Ramos (cell line): ENCODE measurements around the gene SNCA.

ENCODE experiments used
- in situ Hi-C: fragments of 300-500 bp; cut with MboI; formaldehyde crosslinking; loops from one replicate; pipeline ENCODE4 v1.14.3; 2022; ENCODE audit warnings: low sequenced_read_pairs; ENCODE audit not compliant: unreplicated experiment

The SNCA gene

DNA sequence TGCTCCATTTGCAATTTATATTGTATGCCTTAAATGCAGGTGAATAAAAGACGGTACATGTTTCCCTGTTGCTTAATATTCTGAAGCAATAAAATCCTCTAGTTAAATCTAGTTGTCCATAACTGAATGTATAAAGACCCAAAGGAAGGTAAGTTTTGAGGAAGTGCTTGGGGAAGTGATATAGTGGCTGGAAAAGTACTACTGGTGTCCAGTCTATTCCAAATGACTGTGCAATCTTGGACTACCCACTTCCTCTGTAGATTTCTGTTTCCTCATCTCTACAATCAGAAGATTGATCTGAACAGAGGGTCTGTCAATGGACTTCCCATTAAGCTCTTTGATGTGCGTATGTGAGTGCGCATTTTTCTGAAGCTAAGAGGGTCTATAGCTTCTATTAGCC lies 17.0 kb downstream of the SNCA start:
- in situ Hi-C loops = no loop called here

DNA sequence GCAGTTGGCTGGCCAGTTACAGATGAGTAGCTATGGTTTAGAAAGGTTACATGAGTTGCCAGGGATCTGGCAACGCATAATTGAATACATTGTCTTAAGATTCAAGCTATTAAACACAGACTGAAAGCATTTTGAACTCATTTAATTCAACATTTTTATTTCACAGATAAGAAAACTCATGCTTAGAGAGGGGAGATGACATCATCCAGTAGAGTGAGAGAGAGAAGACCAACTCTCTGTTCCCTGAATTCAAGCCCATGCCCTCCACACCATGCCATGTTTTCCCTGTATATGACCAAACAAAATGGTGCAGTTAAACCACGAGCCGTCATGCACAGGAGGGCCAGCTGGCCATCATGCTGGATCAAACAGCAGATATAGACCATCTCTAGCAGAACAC lies 22.6 kb downstream of the SNCA start:
- in situ Hi-C loops = no loop called here

DNA sequence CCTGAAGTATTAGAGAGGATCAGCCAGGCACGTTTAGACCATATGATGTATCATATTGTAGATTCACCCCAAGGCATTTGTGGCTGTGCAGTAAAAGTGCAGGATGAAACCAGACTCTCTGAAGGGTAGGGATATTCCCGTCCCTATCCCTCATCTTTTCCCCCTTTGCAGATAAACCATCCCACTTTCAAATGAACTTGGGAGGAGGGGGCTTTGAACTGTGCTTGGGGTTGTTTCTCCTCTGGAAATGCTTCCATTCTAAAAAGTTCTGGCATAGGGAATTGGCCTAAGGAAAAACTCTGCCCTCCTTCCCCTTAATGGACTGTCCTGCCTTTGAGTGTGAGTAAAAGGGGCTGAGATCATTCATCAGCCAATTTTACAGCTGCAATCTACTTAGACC lies 23.8 kb downstream of the SNCA start:
- in situ Hi-C loops = no loop called here

DNA sequence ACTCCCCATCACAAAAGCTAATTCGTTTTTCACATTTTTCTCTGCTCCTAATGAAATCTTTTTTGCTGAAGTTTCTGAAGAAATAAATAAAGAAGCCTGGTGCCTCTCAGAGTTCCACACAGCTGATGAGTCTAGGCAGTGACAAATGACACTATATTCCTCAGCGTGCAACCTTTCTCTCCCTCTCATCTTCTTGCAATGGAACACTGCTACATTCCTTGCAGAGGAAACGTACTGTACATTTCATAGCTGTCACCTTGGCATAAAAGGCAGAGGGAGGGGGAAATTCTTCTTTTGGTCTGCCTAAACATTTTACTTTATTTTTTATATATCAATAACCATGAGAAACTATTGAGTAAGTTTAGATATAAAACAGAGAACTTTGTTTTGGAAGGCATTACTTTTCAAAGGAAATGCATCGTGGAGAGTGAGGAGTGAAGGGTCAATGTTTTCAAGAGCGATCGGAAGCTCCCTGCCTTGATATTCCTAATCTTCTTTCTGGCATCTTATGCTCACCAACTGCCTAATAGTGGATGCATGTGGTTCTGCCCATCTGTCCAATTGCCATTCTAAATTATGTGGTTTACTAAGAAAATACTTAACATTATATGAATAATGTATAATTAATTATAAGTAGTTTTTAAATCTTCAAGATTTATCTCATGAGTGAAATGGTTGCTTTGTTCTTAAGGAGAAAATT lies 29.4 kb downstream of the SNCA start:
- in situ Hi-C loops = no loop called here

DNA sequence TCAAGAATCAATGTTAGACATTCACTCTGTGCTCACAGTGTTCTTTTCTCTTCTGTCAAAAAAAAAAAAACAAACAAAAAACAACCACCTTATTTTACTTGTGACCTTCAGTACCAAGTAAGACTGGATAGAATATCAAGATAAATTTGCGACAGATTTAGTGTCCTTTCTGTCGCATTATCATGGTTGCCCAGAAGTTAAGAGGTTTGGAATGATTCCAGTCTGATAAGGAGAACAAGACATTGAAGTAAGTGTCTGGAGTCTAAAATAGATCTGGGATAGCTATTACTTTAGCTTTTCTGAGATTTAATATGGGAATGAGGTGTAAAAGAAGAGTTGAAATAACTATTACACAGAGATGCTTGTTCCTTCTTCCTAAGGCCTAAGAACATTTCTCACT lies 31.7 kb downstream of the SNCA start:
- in situ Hi-C loops = no loop called here

DNA sequence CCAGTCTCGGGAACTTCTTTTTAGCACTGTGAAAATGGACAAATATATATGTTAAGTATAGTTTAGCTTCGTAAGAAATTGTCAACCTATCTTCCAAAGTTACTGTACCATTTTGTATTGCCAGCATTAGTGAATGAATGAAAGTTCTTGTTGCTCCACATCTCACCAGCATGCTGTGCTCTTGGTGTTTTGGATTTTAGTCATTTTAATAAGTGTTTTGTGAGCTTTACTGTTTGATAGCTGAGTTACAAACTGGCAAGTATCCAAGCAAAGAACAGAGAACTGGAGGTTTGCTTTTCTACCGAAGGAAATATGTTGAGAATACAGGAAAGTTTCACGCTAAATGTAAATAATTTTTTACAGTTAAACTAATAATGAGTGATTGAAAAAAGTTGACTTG lies 33.0 kb downstream of the SNCA start:
- in situ Hi-C loops = no loop called here

DNA sequence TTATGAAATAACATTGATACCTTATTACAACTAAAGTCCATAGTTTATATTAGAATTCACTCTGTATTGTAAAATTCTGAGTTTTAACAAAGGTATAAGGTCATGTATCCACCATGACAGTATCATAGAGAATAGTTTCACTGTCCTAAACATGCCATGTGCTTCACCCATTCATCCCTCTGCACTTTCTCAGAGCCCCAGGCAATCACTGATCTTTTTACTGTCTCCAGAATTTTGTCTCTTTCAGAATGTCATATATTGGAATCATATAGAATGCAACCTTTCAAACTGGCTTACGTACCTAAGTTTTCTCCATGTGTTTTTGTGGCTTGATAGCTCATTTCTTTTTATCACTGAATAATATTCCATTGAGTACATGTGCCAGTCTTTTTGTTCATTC lies 33.9 kb downstream of the SNCA start:
- in situ Hi-C loops = no loop called here

DNA sequence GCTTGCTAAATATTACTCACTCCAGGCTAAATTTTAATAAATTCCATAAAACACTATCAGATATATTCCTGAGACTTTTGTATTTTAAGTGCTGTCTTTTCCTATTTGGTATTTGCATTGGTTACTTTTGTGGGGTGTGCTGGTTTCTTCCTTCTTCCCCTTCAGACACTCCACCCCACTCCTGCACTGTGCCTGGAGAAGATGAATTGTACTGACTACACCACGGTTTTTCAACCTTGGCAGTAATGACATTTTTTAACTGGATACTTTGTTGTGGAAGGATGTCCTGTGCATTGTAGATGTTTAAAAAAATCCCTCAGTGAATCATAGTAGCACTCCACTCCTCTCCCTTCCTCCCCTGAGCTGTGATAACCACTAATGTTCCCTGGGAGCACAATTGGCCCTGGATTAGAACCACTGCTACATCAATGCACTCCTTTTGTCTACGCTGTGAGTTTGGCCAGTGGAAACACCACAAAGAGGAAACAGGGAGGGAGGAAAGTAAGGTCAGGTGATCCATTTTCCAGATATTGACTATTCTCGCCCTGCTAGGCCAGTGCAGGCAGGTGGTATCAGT lies 36.3 kb downstream of the SNCA start:
- in situ Hi-C loops = no loop called here

DNA sequence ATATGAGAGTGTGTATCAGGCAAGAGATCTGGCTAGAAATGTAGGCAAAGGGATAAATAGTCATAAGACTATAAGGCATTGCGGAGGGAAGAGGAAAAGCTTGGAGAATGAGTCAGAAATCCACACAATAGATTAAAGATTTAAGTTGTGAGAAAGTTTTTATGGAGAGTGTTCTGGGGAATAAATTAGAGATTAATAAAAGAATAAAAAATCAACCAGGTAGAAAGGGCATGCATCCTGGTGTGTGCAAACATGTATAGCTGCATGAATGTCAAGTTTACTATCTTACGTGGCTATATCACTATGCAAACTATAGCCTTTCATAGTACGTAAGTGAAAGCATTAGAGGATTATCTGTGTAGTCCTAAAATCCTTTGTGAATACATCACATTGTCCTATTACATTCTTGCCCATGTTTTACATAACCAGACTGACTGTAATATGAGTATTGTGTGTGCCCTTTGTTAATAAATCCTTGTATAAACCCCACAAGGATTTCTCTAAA lies 36.9 kb downstream of the SNCA start:
- in situ Hi-C loops = no loop called here

DNA sequence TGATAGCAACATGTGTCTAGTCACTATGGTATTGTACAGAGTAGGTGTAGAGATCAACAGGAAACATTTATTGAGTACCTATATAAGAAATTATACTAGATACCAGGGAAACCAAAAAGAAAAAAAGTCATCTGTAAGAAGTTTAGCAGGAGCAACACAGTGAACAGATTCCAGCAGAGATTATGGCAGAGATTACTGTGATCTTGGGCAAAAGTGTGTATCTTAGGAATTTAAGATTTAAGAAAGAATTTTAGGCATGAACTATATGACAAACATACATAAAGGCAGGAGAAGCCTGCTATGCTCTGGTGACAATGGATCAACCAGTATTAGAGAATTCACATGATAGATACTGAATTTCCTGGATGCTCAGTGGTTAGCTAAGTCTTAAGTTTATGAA lies 37.9 kb downstream of the SNCA start:
- in situ Hi-C loops = no loop called here

DNA sequence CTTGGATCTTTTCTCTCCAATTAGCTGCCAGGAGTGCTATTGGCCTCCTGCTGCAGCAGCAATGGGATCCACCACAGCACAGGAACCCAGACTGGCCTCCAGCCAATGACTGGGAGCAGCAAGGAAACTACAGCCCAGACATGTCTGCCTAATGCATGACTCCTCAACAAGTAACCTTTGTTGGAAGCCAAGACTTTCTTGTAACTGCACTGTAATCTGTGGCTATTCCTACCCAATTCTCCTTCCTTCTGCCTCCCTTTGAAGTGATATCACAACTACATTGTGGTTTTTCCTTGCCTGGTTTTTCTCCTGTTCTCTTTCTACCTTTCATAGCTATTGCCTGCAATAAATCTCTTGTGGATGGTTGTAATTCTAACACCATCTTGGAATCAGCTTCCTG lies 39.8 kb downstream of the SNCA start:
- in situ Hi-C loops = no loop called here

DNA sequence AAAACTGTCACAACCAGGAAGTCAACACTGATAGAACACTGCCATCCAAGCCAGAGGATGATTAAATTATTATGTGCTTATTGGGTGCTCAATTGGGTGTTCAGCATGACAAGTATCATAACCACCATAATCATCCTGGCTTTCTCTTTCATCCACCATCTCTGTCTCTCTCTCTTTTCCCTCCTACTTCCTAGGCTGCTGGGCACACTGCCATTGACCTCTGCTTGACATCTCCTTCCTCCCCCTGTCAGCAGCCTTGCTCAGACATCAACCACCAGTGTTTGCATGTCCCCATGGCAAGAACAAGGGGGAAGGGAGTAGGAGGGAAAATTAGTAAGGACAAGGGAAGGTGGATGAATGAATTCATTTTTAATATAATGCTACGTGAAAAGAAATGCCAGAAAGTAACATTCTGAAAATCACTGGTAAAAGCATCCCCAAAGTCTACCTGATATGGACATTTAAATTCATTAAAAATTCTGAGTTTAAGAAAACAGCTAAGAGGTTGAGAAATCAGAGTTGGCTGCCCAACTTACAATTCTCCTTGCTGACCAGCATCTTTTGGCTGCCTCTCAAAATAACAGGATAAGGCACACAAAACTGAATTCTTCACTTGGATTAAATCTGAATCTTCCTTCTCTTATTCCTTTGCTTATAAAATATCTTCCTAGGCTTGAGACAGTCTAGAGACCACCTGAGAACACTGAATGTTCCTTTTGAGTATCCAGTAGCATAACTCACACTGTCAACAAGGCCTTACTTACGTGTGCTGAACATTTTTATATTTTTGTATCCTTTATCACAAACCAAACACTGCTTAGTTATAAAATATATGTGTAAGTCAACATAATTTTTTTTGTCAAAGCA lies 48.5 kb downstream of the SNCA start:
- in situ Hi-C loops = no loop called here

DNA sequence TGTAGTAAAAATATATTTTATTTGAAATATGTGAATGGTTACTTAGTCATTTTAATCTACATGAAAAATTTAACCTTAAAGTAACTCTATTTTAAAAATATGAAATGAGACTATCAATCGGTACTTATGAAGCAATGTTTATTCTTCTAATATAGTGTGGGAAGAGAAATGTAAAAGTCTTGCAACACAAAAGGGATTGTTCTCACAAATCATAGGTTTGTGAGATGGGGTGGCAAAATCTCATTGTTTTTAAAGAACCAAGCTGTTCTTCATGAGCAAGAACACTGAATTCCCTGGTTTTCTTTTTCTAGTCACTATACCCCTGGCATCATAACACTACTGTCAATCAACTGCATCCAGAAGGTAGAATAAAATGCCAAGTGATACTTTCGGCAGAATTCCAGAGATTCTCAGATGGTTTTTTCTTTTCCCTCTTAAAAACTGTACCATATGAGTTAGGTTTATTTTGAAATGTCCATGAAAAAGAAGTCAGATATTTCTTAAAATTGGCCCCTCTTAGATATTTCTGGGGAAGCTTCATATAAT lies 52.2 kb downstream of the SNCA start:
- in situ Hi-C loops = no loop called here

DNA sequence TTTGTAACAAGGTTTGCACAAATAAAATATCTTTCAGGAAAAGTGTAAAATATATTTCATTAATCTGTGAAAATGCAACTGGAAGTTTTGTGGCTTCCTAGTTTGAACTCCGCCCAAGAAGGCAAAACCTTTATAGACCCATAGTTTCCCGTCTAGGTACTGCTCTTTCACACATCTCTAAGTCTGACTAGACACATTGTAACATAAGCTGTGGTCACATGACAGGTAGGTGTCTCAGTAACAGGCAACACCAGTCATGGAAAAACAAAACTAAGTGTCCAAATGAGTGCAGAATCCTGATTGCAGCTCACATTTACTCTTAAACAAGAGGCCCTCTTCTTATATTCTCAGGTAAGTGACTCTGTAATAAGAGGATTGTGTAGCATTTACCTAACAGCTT lies 55.6 kb downstream of the SNCA start:
- in situ Hi-C loops = no loop called here

DNA sequence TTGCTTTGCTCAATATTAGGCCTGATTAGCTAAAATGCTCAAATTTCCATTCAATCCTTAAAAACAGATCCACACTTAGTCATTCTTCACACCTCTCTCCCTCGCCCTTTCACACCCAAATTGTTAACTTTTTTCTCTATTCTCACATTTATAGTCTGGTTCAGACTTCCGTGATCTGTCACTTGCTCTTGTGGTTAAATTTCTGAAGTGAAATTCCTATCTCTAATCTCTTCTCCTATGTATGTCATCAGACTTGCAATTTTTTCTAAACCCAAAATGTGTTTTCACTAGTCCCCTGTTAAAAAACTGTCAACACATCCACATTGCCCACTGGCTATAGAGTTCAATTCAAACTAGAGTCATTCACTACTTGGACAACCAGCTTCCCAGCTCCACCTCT lies 63.2 kb downstream of the SNCA start:
- in situ Hi-C loops = no loop called here

DNA sequence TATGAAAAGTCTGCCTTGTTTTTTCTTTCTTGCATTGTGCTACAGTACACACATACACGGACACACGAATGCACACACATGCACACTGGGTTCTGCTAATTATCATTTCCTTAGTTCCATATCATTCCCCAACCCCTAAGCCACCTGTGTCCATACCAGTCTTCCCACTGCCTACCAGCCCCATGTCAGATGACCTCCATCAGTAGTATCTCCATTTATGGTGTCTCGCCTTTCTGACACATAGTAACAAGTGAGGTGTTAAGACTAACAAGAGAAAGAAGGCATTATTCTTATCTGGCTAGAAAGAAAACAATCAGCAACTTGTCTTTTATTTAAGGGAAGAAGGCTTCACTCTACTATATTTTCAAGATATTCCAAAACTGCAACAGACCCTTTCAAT lies 67.1 kb downstream of the SNCA start:
- in situ Hi-C loops = no loop called here

DNA sequence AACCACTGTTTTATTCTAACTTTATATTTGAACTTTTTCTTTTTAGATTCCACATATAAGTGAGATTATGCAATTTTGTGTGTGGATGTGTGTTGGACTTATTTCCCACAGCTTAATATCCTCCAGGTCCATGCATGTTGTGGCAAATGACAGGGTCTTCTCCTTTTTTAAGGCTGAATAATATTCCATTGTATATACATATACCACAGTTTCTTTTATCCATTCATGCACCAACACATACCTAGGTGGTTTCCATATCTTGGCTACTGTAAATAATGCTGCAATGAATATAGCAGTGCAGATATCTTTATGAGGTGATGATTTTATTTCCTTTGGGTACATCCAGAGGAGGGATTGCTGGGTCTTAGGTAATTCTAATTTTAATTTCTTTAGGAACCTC lies 69.0 kb downstream of the SNCA start:
- in situ Hi-C loops = no loop called here

DNA sequence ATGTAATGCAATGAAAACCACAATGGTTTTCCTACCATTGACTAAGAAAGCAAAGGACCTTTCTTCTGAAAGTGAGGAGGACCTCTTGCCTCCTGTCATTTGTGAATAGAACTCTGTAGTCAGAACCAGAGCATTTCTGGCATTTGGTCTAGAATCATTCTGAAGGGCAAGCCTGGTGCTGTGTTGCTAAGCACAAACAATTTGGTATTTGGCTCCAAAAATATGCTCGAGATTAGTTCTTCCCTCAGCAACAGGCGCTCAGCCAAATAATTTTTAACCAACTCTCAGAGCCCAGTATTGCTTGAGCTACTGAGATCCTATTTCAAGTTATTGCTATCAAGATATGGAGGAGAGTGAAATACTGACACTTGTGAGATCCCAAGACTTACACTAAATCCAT lies 71.0 kb downstream of the SNCA start:
- in situ Hi-C loops = no loop called here

DNA sequence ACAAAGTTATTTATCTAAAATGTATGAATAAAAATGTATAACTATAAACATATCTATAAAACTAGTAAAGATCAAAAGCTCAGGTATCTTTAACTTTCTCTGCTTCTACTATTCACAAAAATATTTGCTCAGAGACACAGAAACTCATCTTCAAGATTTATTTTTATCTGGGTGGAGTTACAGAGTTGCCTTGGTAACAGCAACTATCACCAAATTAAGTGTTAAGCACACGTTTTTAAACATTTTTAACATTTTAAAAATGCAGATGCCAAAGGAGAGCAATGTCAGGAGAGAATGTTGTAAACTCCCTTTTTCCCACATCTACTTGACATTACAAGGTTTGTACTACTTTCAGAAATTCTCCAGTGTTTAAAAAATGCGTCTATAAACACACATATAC lies 71.4 kb downstream of the SNCA start:
- in situ Hi-C loops = no loop called here

DNA sequence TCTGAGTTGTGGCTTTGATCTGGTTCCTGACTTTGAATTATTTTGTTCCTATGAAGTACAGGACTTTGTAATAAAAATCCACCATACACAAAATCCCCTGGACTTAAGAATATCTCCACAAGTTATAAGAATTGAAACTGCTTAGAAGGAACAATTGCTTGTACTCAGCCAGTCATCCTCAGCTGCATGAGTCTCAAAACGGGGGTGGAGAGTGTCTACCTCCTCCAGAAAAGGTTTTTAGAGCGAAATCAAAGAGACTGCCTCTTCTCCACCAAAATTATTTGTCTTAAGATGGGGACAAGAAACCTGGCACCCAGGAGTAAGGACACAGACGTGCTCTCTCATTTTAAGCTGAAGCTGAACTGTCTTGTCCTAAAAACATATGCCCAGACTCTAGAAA lies 74.7 kb downstream of the SNCA start:
- in situ Hi-C loops = no loop called here

DNA sequence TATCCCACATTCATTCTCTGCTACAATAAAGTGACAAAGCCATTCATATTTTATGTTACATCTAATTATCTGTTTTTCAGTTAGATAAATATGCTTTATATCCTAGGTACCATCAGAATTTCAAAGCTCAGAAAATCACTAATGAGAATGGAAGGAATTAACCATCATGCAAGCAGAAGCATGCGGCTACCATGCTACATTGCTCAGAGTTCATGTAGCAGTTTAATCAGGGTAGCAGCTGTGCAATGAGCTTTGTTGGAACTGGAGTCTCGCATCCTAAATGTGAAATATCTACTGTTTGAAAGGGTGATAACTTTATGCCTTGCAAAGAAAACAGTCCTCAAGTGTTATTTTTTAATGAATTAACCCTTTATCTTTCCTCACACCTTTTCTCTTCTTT lies 77.5 kb downstream of the SNCA start:
- in situ Hi-C loops = no loop called here
